Embryonic facial prominence (tissue), 1 donor: Measurements from ENCODE around the gene GPR153.
"Not testable (repeated sequence)": the region's sequence is repeated elsewhere in the genome, so short reads cannot be mapped to it uniquely, and the experiment has no call there.

Experiments used
- DNase-seq: peaks from one replicate; pipeline ENCODE4 v3.0.0-alpha.2; 2016; ENCODE audit errors: extremely low spot score

GPR153 gene

GRCh38 chr1:6233376-6233775 is 27.5 kb downstream of the GPR153 start:
- DNase-seq: no peak

- DNase-seq: no peak
These were observed 35.2 kb downstream of the GPR153 start for GRCh38 chr1:6225651-6226050.

GRCh38 chr1:6224718-6225117 is 36.2 kb downstream of the GPR153 start:
- DNase-seq: no peak

- no peak for DNase-seq
These were observed 37.3 kb downstream of the GPR153 start for GRCh38 chr1:6223617-6224016.

- no peak for DNase-seq
These were observed 38.3 kb downstream of the GPR153 start for GRCh38 chr1:6222636-6223035.

- no peak for DNase-seq
These were observed 39.6 kb downstream of the GPR153 start for GRCh38 chr1:6221210-6221784.

- DNase-seq: no peak
These were observed 40.7 kb downstream of the GPR153 start for GRCh38 chr1:6220236-6220635.

GRCh38 chr1:6219641-6220040 is 41.3 kb downstream of the GPR153 start:
- DNase-seq: not testable (repeated sequence)

GRCh38 chr1:6218375-6219164 is 42.3 kb downstream of the GPR153 start:
- no peak for DNase-seq

- no peak for DNase-seq
These were observed 48.5 kb downstream of the GPR153 start for GRCh38 chr1:6212193-6212959.

GRCh38 chr1:6211731-6212130 is 49.2 kb downstream of the GPR153 start:
- no peak for DNase-seq

GRCh38 chr1:6210591-6211355 is 50.1 kb downstream of the GPR153 start:
- no peak for DNase-seq

GRCh38 chr1:6209661-6210580 is 51.0 kb downstream of the GPR153 start:
- DNase-seq: no peak

- DNase-seq: no peak
These were observed 51.9 kb downstream of the GPR153 start for GRCh38 chr1:6208723-6209660.

GRCh38 chr1:6207921-6208320 is 53.0 kb downstream of the GPR153 start:
- no peak for DNase-seq

GRCh38 chr1:6207075-6207885 is 53.6 kb downstream of the GPR153 start:
- no peak for DNase-seq

- DNase-seq: no peak
These were observed 54.4 kb downstream of the GPR153 start for GRCh38 chr1:6206520-6206855.

GRCh38 chr1:6205849-6206519 is 54.9 kb downstream of the GPR153 start, which contains the start of gene RNF207:
TSS of gene RNF207 (plus strand) at chr1:6206119. CDS start at chr1:6206536, 417 bp downstream.
- DNase-seq: no peak
